K562 (cell line): ENCODE measurements around the gene PRSS8. TPM values are rescaled to one million over a fixed set of nuclear protein-coding genes. Genes with fewer than 3 reads are reported as not detected.
A peak's percentile ranks its signal among the peaks of the same experiment; 100 is the strongest.

Experiments used
- CCNT2 ChIP-seq: IDR thresholded peaks from 2 replicates; pipeline ENCODE4 v1.6.1; 2011; ENCODE audit warnings: borderline replicate concordance, low read depth, mild to moderate bottlenecking, moderate library complexity, mixed read lengths, low read length; ENCODE audit not compliant: insufficient read length; ENCODE audit errors: extremely low read depth
- CHD7 ChIP-seq: fragments of 200-600 bp; sonication (generic); IDR thresholded peaks from one replicate; pipeline ENCODE4 v1.6.1; 2012; ENCODE audit warnings: mild to moderate bottlenecking, low read depth, low read length, inconsistent platforms
- EHMT2 ChIP-seq: fragments of 450-650 bp; IDR thresholded peaks from 2 replicates; pipeline ENCODE4 v1.6.1; 2018; ENCODE audit warnings: antibody characterized with exemption
- IFI16 ChIP-seq: fragments of 250-450 bp; sonication (Bioruptor Pico); IDR thresholded peaks from 2 replicates; pipeline ENCODE4 v2.1.2; 2022; ENCODE audit warnings: mild to moderate bottlenecking, inconsistent platforms
- ZBTB49 ChIP-seq: sonication (generic); formaldehyde crosslinking; IDR thresholded peaks from 2 replicates; pipeline ENCODE4 v1.8.0; 2022; ENCODE audit warnings: missing genetic modification reagents, mild to moderate bottlenecking, borderline replicate concordance
- ZNF197 ChIP-seq: fragments of 200-800 bp; sonication (Bioruptor generic); IDR thresholded peaks from 2 replicates; pipeline ENCODE4 v1.6.1; 2016; ENCODE audit warnings: low read depth, missing genetic modification characterization, missing compliant biosample characterization
- ZNF584 ChIP-seq: fragments of 200-800 bp; sonication (Bioruptor generic); IDR thresholded peaks from 2 replicates; pipeline ENCODE4 v1.6.1; 2016; ENCODE audit warnings: low read depth, mild to moderate bottlenecking, missing genetic modification characterization, missing compliant biosample characterization
- polyA plus RNA-seq, 8 experiments: library from polyadenylated mRNA; depleted of rRNA in 4 of 8; stranded (reverse) in 5 of 8; unstranded in 3 of 8; fragments of >200 nt; fragmentation: Nextera tagmentation in 2 of 8; fragmentation: Illumina TruSeq in 1 of 8; extraction: Ambion mirVana in 2 of 8; extraction: Trizol in 1 of 8; gene quantifications; 2 replicates each; pipeline versions ENCODE4 v1.2.1 to v1.2.3, GENCODE V29; 2011 to 2014; ENCODE audit warnings: inconsistent platforms in 1 of 8, missing spikeins in 1 of 8
- total RNA-seq, 7 experiments: library from RNA; depleted of rRNA in 6 of 7; stranded (reverse); fragments of >200 nt in 6 of 7; fragmentation: Illumina TruSeq in 2 of 7; extraction: Trizol in 2 of 7; gene quantifications; 2 replicates each; pipeline versions ENCODE4 v1.2.1 to v1.2.3, GENCODE V29; 2011 to 2021; ENCODE audit warnings: low replicate concordance in 1 of 7
- TF ChIP-seq, protein P1 (sequence below): sonication (generic); formaldehyde crosslinking; IDR thresholded peaks from 2 replicates; pipeline ENCODE4 v1.8.0; 2022; ENCODE audit warnings: missing genetic modification reagents, mild to moderate bottlenecking, moderate library complexity, borderline replicate concordance

PRSS8 gene
- total and polyA plus RNA-seq, 9 of the 15 experiments (the other 6 are each of a cell fraction or from before 2014, with no cell fraction given) = 0.25 to 3.9 (median 1.3) TPM; not detected in 1

DNA sequence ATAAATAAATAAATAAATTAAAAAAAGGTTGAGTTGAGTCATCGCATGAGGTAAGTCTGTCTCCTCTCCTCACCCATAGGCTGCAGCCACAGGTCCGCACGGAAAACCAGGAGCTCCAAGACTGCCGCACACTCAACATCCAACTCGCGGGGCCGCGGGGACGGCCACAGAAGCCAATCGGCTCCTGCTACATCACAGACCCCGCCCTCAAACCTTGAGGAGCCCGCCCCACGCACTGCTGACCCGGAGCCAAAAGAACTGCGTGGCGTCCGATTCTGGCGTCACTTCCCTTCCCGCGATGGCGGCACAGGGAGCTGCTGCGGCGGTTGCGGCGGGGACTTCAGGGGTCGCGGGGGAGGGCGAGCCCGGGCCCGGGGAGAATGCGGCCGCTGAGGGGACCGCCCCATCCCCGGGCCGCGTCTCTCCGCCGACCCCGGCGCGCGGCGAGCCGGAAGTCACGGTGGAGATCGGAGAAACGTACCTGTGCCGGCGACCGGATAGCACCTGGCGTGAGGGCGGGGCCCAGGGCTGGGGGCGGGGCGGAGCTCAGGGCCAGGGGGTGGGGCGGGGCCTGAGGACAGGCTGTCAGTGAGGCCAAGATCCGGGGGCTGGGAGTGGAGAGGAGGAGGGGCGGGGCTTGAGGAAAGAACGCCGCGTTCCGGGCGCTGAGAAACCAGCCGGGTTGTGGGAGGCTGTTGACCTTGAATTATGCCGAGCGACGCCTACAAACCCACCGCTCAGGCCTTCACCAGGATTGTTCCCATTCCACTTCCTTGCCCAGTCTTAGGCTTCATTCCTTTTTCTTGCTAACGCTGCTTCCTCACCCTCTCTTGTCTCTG is 17.9 kb downstream of the PRSS8 start, which contains the start of gene KAT8 (continued):
- TF ChIP-seq CHD7 (no peak), IFI16 (CRISPR knock-in tag) (no peak), ZNF584 (CRISPR knock-in tag) (no peak), CCNT2 (peak; percentile 23), ZNF197 (CRISPR knock-in tag) (peak; percentile 57; the same call in 1 of the 2 replicates), EHMT2 (no peak), ZBTB49 (CRISPR knock-in tag) (no peak)
- TF ChIP-seq, protein P1, sequence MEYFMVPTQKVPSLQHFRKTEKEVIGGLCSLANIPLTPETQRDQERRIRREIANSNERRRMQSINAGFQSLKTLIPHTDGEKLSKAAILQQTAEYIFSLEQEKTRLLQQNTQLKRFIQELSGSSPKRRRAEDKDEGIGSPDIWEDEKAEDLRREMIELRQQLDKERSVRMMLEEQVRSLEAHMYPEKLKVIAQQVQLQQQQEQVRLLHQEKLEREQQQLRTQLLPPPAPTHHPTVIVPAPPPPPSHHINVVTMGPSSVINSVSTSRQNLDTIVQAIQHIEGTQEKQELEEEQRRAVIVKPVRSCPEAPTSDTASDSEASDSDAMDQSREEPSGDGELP (CRISPR knock-in tag) = no peak; the same call in 1 of the 2 replicates
